DND-41 (cell line): Measurements from ENCODE around the gene EYS.
"Not testable (repeated sequence)": the region's sequence is repeated elsewhere in the genome, so short reads cannot be mapped to it uniquely, and the experiment has no call there.

Experiments used
- ATAC-seq: fragments of 200-7000 bp; cut with Tn5 transposase; 3 replicates; pipeline ENCODE4 v1.9.1; 2021; ENCODE audit warnings: low read depth; ENCODE audit not compliant: insufficient read depth
- DNase-seq: peaks from one replicate; pipeline ENCODE4 v3.0.0-alpha.2; 2020
- H2AFZ ChIP-seq: 2 replicates; pipeline ENCODE4 v1.6.0; 2012; ENCODE audit warnings: low read depth, low read length
- H3K27ac ChIP-seq: 2 replicates; pipeline ENCODE4 v1.5.1; 2012; ENCODE audit warnings: low read length, inconsistent platforms
- H3K27me3 ChIP-seq: fragments of 200-600 bp; sonication (generic); 2 replicates; pipeline ENCODE4 v1.6.0; 2012; ENCODE audit warnings: low read length, mild to moderate bottlenecking, inconsistent platforms; ENCODE audit not compliant: insufficient read depth, poor library complexity
- H3K36me3 ChIP-seq: 2 replicates; pipeline ENCODE4 v1.5.1; 2012; ENCODE audit warnings: low read length, inconsistent platforms; ENCODE audit not compliant: insufficient read depth
- H3K4me1 ChIP-seq: 2 replicates; pipeline ENCODE4 v1.5.1; 2012; ENCODE audit warnings: mild to moderate bottlenecking, low read length; ENCODE audit not compliant: insufficient read depth
- H3K4me2 ChIP-seq: 2 replicates; pipeline ENCODE4 v1.6.0; 2012; ENCODE audit warnings: mild to moderate bottlenecking, moderate library complexity, low read length, inconsistent platforms; ENCODE audit not compliant: insufficient read depth
- H3K4me3 ChIP-seq, 2 experiments: fragments of 200-600 bp in 1 of 2; shearing (Covaris generic) in 1 of 2; 2 replicates each; pipeline ENCODE4 v1.5.1; 2012 to 2016; ENCODE audit warnings: inconsistent platforms in 2 of 2, low read length in 2 of 2, mild to moderate bottlenecking in 2 of 2, low read depth in 1 of 2, moderate library complexity in 1 of 2
- H3K79me2 ChIP-seq: 2 replicates; pipeline ENCODE4 v1.6.0; 2012; ENCODE audit warnings: low read length, inconsistent platforms; ENCODE audit not compliant: insufficient read depth
- H3K9ac ChIP-seq: 2 replicates; pipeline ENCODE4 v1.6.0; 2012; ENCODE audit warnings: low read depth, mild to moderate bottlenecking, inconsistent platforms, low read length, moderate library complexity
- H3K9me3 ChIP-seq: 2 replicates; pipeline ENCODE4 v1.5.1; 2012; ENCODE audit warnings: low read length, moderate library complexity, mild to moderate bottlenecking, inconsistent platforms; ENCODE audit not compliant: insufficient read depth, severe bottlenecking
- H4K20me1 ChIP-seq: 2 replicates; pipeline ENCODE4 v1.6.0; 2012; ENCODE audit warnings: low read length; ENCODE audit not compliant: insufficient read depth
- EZH2 ChIP-seq: IDR thresholded peaks from 3 replicates; pipeline ENCODE4 v1.6.1; 2012; ENCODE audit warnings: borderline replicate concordance, low read depth, mild to moderate bottlenecking, moderate library complexity, low read length, inconsistent platforms; ENCODE audit not compliant: severe bottlenecking
- TF ChIP-seq, protein P1 (sequence below): IDR thresholded peaks from 2 replicates; pipeline ENCODE4 v1.5.1; 2012; ENCODE audit warnings: borderline replicate concordance, low read length, moderate library complexity, mild to moderate bottlenecking; ENCODE audit not compliant: poor library complexity, severe bottlenecking; ENCODE audit errors: extremely low read depth

The EYS gene

DNA sequence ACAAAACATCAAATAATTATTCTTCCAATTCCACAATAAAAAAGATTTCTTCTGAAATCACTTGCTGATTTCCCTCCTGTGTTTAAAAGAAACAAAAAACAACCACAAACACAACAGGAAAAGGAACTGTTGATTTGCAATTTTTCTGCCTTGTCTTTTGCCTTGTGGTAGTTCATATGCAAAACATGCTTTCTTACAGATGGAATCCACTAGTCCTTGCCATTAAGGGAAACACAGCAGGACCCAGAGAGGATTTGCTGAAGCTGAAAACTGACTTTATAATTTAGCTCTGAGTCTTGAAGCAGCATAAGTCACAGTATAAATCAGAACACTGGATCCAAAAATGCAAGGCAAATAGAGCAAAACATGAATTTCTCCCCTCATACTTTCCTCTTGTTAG, 1742.7 kb downstream of the EYS start:
- H3K4me1 ChIP-seq: no peaks in the 10 kb centered on the region
- no peaks in the 10 kb centered on the region for H3K27me3 ChIP-seq
- H3K36me3 ChIP-seq: no peaks in the 10 kb centered on the region
- ATAC-seq: no peak
- no peak overlapping the region for H3K9ac ChIP-seq
- no peak overlapping the region for H3K4me3 ChIP-seq
- H2AFZ ChIP-seq: no peak overlapping the region
- H4K20me1 ChIP-seq: no peaks in the 10 kb centered on the region
- H3K27ac ChIP-seq: no peak overlapping the region
- H3K4me2 ChIP-seq: no peak overlapping the region
- no peaks in the 10 kb centered on the region for H3K9me3 ChIP-seq
- H3K79me2 ChIP-seq: no peaks in the 10 kb centered on the region
- DNase-seq: no peak
- TF ChIP-seq EZH2: no peak
- TF ChIP-seq, protein P1, sequence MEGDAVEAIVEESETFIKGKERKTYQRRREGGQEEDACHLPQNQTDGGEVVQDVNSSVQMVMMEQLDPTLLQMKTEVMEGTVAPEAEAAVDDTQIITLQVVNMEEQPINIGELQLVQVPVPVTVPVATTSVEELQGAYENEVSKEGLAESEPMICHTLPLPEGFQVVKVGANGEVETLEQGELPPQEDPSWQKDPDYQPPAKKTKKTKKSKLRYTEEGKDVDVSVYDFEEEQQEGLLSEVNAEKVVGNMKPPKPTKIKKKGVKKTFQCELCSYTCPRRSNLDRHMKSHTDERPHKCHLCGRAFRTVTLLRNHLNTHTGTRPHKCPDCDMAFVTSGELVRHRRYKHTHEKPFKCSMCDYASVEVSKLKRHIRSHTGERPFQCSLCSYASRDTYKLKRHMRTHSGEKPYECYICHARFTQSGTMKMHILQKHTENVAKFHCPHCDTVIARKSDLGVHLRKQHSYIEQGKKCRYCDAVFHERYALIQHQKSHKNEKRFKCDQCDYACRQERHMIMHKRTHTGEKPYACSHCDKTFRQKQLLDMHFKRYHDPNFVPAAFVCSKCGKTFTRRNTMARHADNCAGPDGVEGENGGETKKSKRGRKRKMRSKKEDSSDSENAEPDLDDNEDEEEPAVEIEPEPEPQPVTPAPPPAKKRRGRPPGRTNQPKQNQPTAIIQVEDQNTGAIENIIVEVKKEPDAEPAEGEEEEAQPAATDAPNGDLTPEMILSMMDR: no peak

DNA sequence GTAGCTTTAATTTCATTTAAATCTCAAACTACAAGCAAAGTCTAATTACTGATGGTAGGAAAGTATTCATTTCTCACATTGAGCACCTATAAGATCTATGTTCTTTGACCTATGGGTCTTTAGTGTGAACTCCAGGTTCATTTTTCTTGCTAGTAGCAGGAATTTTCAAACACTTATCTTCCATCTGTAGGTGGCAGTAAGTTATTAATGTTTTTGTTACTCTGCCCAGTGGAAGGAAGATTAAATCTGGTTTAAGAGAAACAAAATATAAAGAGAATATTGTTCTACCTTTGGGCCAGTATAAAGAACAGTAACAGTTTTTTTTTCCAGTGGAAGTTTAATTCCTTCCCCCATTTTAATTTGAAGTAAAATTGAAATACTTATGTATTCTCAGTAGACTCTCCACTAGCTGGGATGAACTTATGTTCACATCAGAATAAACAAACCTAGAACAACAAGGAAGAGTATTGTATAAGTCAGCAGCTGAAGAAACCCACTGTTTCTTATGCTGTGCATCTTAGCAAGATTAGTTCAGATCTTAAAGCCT, 1743.2 kb downstream of the EYS start:
- TF ChIP-seq, protein P1: no peak
- TF ChIP-seq EZH2: no peak
- ATAC-seq (no peak), DNase-seq (no peak)
- Histone ChIP-seq H3K4me3 (no peak overlapping the region), H3K27ac (no peak overlapping the region), H3K27me3 (no peaks in the 10 kb centered on the region), H3K9ac (no peak overlapping the region), H3K4me2 (no peak overlapping the region), H3K36me3 (no peaks in the 10 kb centered on the region), H3K4me1 (no peaks in the 10 kb centered on the region), H4K20me1 (no peaks in the 10 kb centered on the region), H2AFZ (no peak overlapping the region), H3K79me2 (no peaks in the 10 kb centered on the region), H3K9me3 (no peaks in the 10 kb centered on the region)

DNA sequence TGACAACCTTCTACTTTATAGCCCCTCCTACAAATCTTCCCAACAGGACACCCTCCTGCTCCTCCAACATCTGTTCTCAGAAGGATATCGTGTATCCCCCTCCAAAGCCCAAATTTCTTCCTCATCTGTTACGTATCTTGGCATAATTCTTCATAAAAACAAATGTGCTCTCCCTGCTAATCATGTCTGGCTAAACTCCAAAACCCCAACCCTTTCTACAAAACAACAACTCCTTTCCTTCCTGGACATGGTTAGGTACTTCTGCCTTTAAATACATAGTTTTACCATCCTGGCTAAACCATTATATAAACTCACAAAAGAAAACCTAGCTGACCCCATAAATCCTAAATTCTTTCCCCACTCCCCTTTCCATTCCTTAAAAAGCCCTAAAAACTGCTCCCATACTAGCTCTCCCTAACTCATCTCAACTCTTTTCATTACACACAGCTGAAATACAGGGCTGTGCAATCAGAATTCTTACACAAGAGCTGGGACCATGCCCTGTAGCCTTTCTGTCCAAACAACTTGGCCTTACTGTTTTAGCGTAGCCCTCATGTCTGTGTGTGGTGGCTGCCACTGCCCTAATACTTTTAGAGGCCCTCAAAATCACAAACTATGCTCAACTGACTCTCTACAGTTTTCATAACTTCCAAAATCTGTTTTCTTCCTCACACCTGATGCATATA, 1753.5 kb downstream of the EYS start:
- H3K27ac ChIP-seq, H3K36me3 ChIP-seq, H3K9me3 ChIP-seq, ATAC-seq, H3K9ac ChIP-seq, H4K20me1 ChIP-seq, H3K4me2 ChIP-seq, H3K79me2 ChIP-seq, H2AFZ ChIP-seq, H3K27me3 ChIP-seq, H3K4me1 ChIP-seq, DNase-seq, H3K4me3 ChIP-seq: not testable (repeated sequence)

DNA sequence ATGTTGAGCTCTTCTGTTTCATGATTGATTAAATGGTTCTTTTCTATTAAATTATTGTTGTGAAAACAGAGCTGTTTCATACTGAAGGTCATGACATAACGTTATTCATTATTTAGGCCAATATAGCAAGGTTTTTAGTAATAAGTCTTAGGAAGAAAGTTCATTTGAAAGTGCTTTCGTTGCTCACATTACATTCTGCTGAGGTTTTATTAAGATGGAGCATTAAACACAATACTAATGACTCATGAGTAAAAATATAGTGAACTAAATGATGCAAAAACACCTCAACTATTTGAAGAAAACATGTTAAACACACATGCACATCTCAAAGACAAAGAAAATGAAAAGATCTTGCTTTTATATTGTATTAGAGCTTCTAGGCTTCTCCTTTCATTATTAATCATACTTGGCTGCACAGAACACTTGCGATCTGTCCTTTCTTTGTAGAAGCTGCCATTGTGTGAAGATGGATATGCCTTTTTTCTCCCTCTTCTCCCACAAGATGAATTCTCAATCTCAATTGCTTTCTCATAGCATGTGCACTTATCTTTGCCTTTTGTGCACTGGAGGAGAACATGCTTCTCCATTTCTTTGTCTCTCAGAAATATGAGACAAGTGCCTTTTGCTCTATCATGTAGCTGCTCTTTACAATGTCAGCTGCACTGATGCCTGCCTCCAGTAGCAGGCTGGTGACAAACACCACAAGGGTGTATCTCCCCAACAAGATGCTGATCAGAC, 1759.1 kb downstream of the EYS start:
- no peaks in the 10 kb centered on the region for H3K9me3 ChIP-seq
- no peaks in the 10 kb centered on the region for H3K4me1 ChIP-seq
- ATAC-seq (no peak), DNase-seq (no peak)
- H3K4me2 ChIP-seq: no peak overlapping the region
- no peak overlapping the region for H3K27ac ChIP-seq
- no peak for TF ChIP-seq EZH2
- TF ChIP-seq, protein P1: no peak
- no peaks in the 10 kb centered on the region for H3K36me3 ChIP-seq
- H3K4me3 ChIP-seq: no peak overlapping the region
- no peaks in the 10 kb centered on the region for H3K27me3 ChIP-seq
- no peaks in the 10 kb centered on the region for H3K79me2 ChIP-seq
- H3K9ac ChIP-seq: no peak overlapping the region
- H2AFZ ChIP-seq: no peak overlapping the region
- H4K20me1 ChIP-seq: no peaks in the 10 kb centered on the region
